ENCODE data around the gene NHSL2. TPM values are rescaled to one million over a fixed set of nuclear protein-coding genes. Genes with fewer than 3 reads are reported as not detected.

Gene NHSL2
- total RNA-seq, 4 donors from 2014 or later, result 1.9 to 8.8 (median 2.4) TPM

- intact Hi-C loops (cut with DNase I; ENCODE audit: low total_unique reads), result no loop called here
- TF ChIP-seq POLR2A (IDR thresholded peaks at IDR 0.05), result no peak
- no peak for TF ChIP-seq CTCF (IDR thresholded peaks at IDR 0.05)
- no peak overlapping the region for H3K4me3 ChIP-seq (ENCODE audit: low read depth, poor library complexity, severe bottlenecking)
- 80 to 83% methylated on average over 2 of the region's 2 CpGs for WGBS, 2 donors
- no peak for DNase-seq (ENCODE audit: low spot score in 2 of 2)
Observed at GRCh38 chrX:72182924-72183323, 272.3 kb downstream of the NHSL2 start.

GRCh38 chrX:72201836-72202536 is 291.3 kb downstream of the NHSL2 start:
- intact Hi-C loops (cut with DNase I; ENCODE audit: low total_unique reads), result no loop called here
- WGBS, 2 donors, result 78 to 79% methylated on average over 7 of the region's 7 CpGs

More at GRCh38 chrX:72201836-72202536, 291.3 kb downstream of the NHSL2 start:
- no peak overlapping the region for H3K4me3 ChIP-seq (ENCODE audit: low read depth, poor library complexity, severe bottlenecking)
- no peak for DNase-seq (ENCODE audit: low spot score in 2 of 2)
- TF ChIP-seq CTCF (IDR thresholded peaks at IDR 0.05) (no peak), POLR2A (IDR thresholded peaks at IDR 0.05) (no peak)

Other genes with a start within 250 kb of the NHSL2 start
- not detected for gene CXorf49, start 192.6 kb upstream of the NHSL2 start, total RNA-seq
- gene CXorf49B, start 147.5 kb upstream of the NHSL2 start, total RNA-seq, result not detected
- 1 to 10 TPM in 2 of 4 donors, under 1 TPM in 2; 0.46 to 1.9 (median 1.2) TPM for gene RTL5, start 221.1 kb downstream of the NHSL2 start, total RNA-seq

All from lower leg skin (tissue), 4 donors.